OCI-LY3 (cell line): Measurements from ENCODE around the gene ZNF653.

Experiments used
- CTCF ChIP-seq: fragments of 200-600, 300-600 bp; sonication (generic); IDR thresholded peaks from 2 replicates; pipeline ENCODE4 v1.5.1; 2014; ENCODE audit warnings: antibody characterized with exemption, low read length, low read depth
- EZH2phosphoT487 ChIP-seq: fragments of 200-600 bp; shearing (Covaris generic); IDR thresholded peaks from 2 replicates; pipeline ENCODE4 v1.6.1; 2018; ENCODE audit warnings: antibody characterized with exemption, mixed run types, low read depth

DNA sequence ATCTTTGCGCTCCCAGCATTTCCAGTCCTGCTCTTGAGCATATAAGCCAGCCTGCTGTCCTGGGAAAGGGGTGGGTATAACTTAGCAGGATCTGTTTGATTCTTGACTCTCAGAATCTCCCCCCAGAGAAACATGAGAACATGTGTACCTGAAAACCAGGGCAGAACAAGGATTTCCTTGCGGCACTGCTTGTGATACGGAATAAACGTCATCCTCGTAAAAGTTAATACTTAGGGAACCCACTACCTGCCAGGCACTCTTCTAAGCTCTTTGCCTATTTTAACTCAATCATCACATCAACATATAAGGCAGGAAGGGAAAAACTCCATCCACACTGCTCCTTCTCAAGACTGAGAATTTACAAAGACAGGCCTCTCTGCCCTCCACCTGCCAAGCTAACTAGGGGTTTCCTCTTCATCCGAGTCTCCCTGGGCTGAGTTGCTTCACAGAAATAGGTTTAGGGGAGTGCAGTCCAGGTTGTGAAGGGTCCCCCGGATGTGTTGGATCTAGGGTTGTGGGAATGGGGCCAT is 1.1 kb downstream of the ZNF653 start:
- TF ChIP-seq EZH2phosphoT487, result no peak
- TF ChIP-seq CTCF, result no peak
